ENCODE results near the gene KNSTRN.

Gene KNSTRN

GRCh38 chr15:40367371-40367685 is 15.2 kb upstream of the KNSTRN start:
- no peak for DNase-seq

GRCh38 chr15:40367686-40368611 is 14.6 kb upstream of the KNSTRN start:
- peak; percentile 91 for DNase-seq

GRCh38 chr15:40368719-40369473 is 13.6 kb upstream of the KNSTRN start:
- DNase-seq: no peak

GRCh38 chr15:40369474-40369869 is 13.0 kb upstream of the KNSTRN start:
- no peak for DNase-seq

- no peak for DNase-seq
These were observed 12.6 kb upstream of the KNSTRN start for GRCh38 chr15:40369971-40370370.

GRCh38 chr15:40372981-40373380 is 9.5 kb upstream of the KNSTRN start:
- DNase-seq: no peak

- no peak for DNase-seq
These were observed 4.9 kb upstream of the KNSTRN start for GRCh38 chr15:40377606-40378005.

GRCh38 chr15:40379374-40379773 is 3.1 kb upstream of the KNSTRN start:
- no peak for DNase-seq

- DNase-seq: no peak
These were observed 2.7 kb upstream of the KNSTRN start for GRCh38 chr15:40379853-40380252.

GRCh38 chr15:40380636-40381035 is 1.9 kb upstream of the KNSTRN start:
- DNase-seq: no peak

- no peak for DNase-seq
These were observed 547 bp upstream of the KNSTRN start for GRCh38 chr15:40381818-40382529.

GRCh38 chr15:40386480-40386879 is 4.0 kb downstream of the KNSTRN start:
- DNase-seq: no peak

- DNase-seq: no peak
These were observed 6.7 kb downstream of the KNSTRN start for GRCh38 chr15:40388941-40389823.

- no peak for DNase-seq
These were observed 7.5 kb downstream of the KNSTRN start for GRCh38 chr15:40389824-40390595.

- no peak for DNase-seq
These were observed 10.7 kb downstream of the KNSTRN start for GRCh38 chr15:40392986-40393948.

GRCh38 chr15:40397688-40398412 is 15.3 kb downstream of the KNSTRN start:
- no peak for DNase-seq

- DNase-seq: no peak
These were observed 15.9 kb downstream of the KNSTRN start for GRCh38 chr15:40398413-40398873.

GRCh38 chr15:40399370-40399769 is 16.8 kb downstream of the KNSTRN start:
- DNase-seq: no peak
